Panc1 (cell line): Measurements from ENCODE around the gene AKR1C2. TPM values are rescaled to one million over a fixed set of nuclear protein-coding genes. Genes with fewer than 3 reads are reported as not detected.

Source experiments
- ATAC-seq: fragments of 200-7000 bp; cut with Tn5 transposase; 2 replicates; pipeline ENCODE4 v1.9.1; 2020; ENCODE audit warnings: mild to moderate bottlenecking, moderate library complexity
- BruUV-seq: library from RNA; stranded (reverse); fragments of 400-500 nt; replicated peaks from 2 replicates; lab custom pipeline; 2021; lab: Mats Ljungman, UMichigan
- CTCF ChIA-PET: fragments of 300-600 bp; sonication (Branson Sonifier 250); formaldehyde crosslinking; loops from one replicate; lab custom pipeline; 2022; ENCODE audit warnings: antibody characterized with exemption; lab: Charles Lee
- POLR2A ChIA-PET: fragments of 300-600 bp; sonication (Branson Sonifier 250); formaldehyde crosslinking; loops from one replicate; lab custom pipeline; 2022; ENCODE audit warnings: antibody characterized with exemption; lab: Charles Lee
- DNase-seq: peaks from one replicate; pipeline ENCODE4 v3.0.0-alpha.2; 2010; ENCODE audit warnings: low read depth, low spot score
- H3K27ac ChIP-seq: 2 replicates; pipeline ENCODE4 v1.5.1; 2011; ENCODE audit warnings: mild to moderate bottlenecking, low read length, inconsistent platforms
- H3K27me3 ChIP-seq: fragments of 200-500 bp; sonication (Bioruptor generic); 2 replicates; pipeline ENCODE4 v1.6.0; 2014; ENCODE audit warnings: low read length, inconsistent platforms; ENCODE audit not compliant: control insufficient read depth, insufficient read depth
- H3K36me3 ChIP-seq: fragments of 200-500 bp; sonication (Bioruptor generic); 2 replicates; pipeline ENCODE4 v1.5.1; 2014; ENCODE audit warnings: inconsistent platforms, mild to moderate bottlenecking, low read length, moderate library complexity; ENCODE audit not compliant: control insufficient read depth, insufficient read depth
- H3K4me1 ChIP-seq: 2 replicates; pipeline ENCODE4 v1.5.1; 2011; ENCODE audit warnings: inconsistent platforms, mild to moderate bottlenecking, low read length, moderate library complexity; ENCODE audit not compliant: control insufficient read depth, insufficient read depth
- H3K4me3 ChIP-seq, 2 experiments: 2 replicates each; pipeline ENCODE4 v1.5.1; 2011 to 2012; ENCODE audit warnings: low read depth in 2 of 2, low read length in 2 of 2, mild to moderate bottlenecking in 2 of 2, inconsistent platforms in 1 of 2, moderate library complexity in 1 of 2
- H3K9me3 ChIP-seq: fragments of 200-500 bp; sonication (Bioruptor generic); 2 replicates; pipeline ENCODE4 v1.5.1; 2014; ENCODE audit warnings: low read depth, mild to moderate bottlenecking, inconsistent platforms, low read length, moderate library complexity; ENCODE audit not compliant: control insufficient read depth, insufficient read depth
- CTCF ChIP-seq: fragments of 450-650 bp; IDR thresholded peaks from 2 replicates; pipeline ENCODE4 v1.5.1; 2017; ENCODE audit warnings: mild to moderate bottlenecking
- POLR2AphosphoS5 ChIP-seq: IDR thresholded peaks from 2 replicates; pipeline ENCODE4 v1.6.1; 2012; ENCODE audit warnings: mild to moderate bottlenecking, low read depth, low read length, moderate library complexity
- SIN3A ChIP-seq: IDR thresholded peaks from 2 replicates; pipeline ENCODE4 v1.6.1; 2012; ENCODE audit warnings: low read depth, mild to moderate bottlenecking, low read length, moderate library complexity, borderline replicate concordance; ENCODE audit not compliant: insufficient read depth
- TCF7L2 ChIP-seq: IDR thresholded peaks from 2 replicates; pipeline ENCODE4 v1.6.1; 2011; ENCODE audit warnings: mild to moderate bottlenecking, low read depth, low read length, inconsistent platforms
- in situ Hi-C: cut with HindIII; loops from 2 replicates; pipeline ENCODE4 v1.10.0; 2016; ENCODE audit warnings: low sequenced_read_pairs, low pct_unique_long_range_greater_than_20kb
- intact Hi-C: fragments of 100-400 bp; cut with micrococcal nuclease; formaldehyde crosslinking; loops from one replicate; pipeline ENCODE4 v1.10.0; 2022; ENCODE audit not compliant: unreplicated experiment
- total RNA-seq: library from RNA; stranded (reverse); gene quantifications from one replicate; pipeline ENCODE4 v1.2.1, GENCODE V29; 2021; ENCODE audit not compliant: unreplicated experiment
- TF ChIP-seq, protein P1 (sequence below), 2 experiments: IDR thresholded peaks; 2 replicates each; pipeline ENCODE4 v1.6.1; 2011 to 2012; ENCODE audit warnings: low read depth in 2 of 2, control low read depth in 1 of 2, low read length in 1 of 2, mild to moderate bottlenecking in 1 of 2, moderate library complexity in 1 of 2; ENCODE audit not compliant: insufficient read depth in 1 of 2

AKR1C2 gene
- total RNA-seq, 1 experiment from 2014 or later = 0.33 TPM

GRCh38 chr10:5043716-5044115 lies 40.1 kb upstream of the AKR1C2 start:
- in situ Hi-C loops (no loop called here), intact Hi-C loops (no loop called here)
- no peak for ATAC-seq
- H3K9me3 ChIP-seq = no peaks in the 10 kb centered on the region
- POLR2A ChIA-PET = no interaction called here
- CTCF ChIA-PET = no interaction called here
- BruUV-seq = no TSS peak
- H3K36me3 ChIP-seq = no peaks in the 10 kb centered on the region
- no peak overlapping the region for H3K27ac ChIP-seq
- TF ChIP-seq POLR2AphosphoS5 (no peak), CTCF (no peak), TCF7L2 (no peak), SIN3A (no peak)
- TF ChIP-seq, protein P1, sequence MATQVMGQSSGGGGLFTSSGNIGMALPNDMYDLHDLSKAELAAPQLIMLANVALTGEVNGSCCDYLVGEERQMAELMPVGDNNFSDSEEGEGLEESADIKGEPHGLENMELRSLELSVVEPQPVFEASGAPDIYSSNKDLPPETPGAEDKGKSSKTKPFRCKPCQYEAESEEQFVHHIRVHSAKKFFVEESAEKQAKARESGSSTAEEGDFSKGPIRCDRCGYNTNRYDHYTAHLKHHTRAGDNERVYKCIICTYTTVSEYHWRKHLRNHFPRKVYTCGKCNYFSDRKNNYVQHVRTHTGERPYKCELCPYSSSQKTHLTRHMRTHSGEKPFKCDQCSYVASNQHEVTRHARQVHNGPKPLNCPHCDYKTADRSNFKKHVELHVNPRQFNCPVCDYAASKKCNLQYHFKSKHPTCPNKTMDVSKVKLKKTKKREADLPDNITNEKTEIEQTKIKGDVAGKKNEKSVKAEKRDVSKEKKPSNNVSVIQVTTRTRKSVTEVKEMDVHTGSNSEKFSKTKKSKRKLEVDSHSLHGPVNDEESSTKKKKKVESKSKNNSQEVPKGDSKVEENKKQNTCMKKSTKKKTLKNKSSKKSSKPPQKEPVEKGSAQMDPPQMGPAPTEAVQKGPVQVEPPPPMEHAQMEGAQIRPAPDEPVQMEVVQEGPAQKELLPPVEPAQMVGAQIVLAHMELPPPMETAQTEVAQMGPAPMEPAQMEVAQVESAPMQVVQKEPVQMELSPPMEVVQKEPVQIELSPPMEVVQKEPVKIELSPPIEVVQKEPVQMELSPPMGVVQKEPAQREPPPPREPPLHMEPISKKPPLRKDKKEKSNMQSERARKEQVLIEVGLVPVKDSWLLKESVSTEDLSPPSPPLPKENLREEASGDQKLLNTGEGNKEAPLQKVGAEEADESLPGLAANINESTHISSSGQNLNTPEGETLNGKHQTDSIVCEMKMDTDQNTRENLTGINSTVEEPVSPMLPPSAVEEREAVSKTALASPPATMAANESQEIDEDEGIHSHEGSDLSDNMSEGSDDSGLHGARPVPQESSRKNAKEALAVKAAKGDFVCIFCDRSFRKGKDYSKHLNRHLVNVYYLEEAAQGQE (IDR thresholded peaks at IDR 0.05; ENCODE audit: insufficient read depth in 1 of 2, low read depth in 2 of 2, low read length in 1 of 2) = no peak
- no peak for DNase-seq
- H3K4me1 ChIP-seq = no peaks in the 10 kb centered on the region
- no peaks in the 10 kb centered on the region for H3K27me3 ChIP-seq
- H3K4me3 ChIP-seq = no peak overlapping the region

DNA sequence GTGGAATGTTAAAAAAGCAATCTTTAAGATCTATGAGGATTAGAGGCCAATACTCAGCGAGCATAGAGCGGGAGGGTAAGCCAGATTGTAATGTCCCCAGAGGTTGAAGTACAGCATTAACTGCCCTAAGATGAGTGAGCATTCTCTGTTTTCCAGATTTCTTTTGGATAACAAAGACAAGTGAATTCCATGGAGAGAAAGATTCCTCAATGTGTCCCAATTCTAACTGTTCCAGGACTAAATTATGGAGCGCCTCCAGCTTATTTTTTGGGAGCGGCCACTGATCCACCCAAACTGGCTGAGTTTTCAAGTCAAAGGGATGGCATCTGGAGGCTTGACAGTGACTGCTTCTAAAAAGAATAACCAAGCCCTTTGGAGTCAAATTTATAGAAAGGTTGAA lies 39.3 kb upstream of the AKR1C2 start:
- POLR2A ChIA-PET = no interaction called here
- Histone ChIP-seq H3K27ac (no peak overlapping the region), H3K36me3 (no peaks in the 10 kb centered on the region), H3K27me3 (no peaks in the 10 kb centered on the region), H3K9me3 (no peaks in the 10 kb centered on the region), H3K4me1 (no peaks in the 10 kb centered on the region), H3K4me3 (no peak overlapping the region)
- ATAC-seq (no peak), DNase-seq (no peak)
- CTCF ChIA-PET = no interaction called here
- in situ Hi-C loops (no loop called here), intact Hi-C loops (no loop called here)
- no TSS peak for BruUV-seq
- TF ChIP-seq CTCF = no peak
- TF ChIP-seq SIN3A = no peak
- TF ChIP-seq, protein P1 (IDR thresholded peaks at IDR 0.05; ENCODE audit: insufficient read depth in 1 of 2, low read depth in 2 of 2, low read length in 1 of 2) = no peak
- TF ChIP-seq POLR2AphosphoS5 = no peak
- TF ChIP-seq TCF7L2 = no peak
